ENCODE measurements around the gene ENO4.

ENO4 gene

DNA sequence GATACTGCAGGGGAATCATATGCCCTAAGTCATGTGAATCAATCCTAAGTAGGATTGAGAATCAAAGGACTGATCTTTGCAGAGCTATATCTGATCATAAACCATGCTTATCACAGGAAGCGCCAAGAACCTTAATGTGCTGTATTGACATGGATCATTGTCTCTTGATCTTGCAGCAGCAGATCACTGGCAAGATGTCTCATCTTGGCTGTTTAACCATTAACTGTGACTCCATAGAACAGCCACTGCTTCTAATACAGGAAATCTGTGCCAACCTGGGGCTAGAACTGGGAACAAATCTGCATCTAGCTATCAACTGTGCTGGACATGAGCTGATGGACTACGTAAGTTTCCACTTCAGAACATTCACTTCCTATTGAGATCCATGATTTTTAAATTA, 21.6 kb downstream of the ENO4 start:
- DNase-seq (ENCODE audit: low read depth), result no peak

DNA sequence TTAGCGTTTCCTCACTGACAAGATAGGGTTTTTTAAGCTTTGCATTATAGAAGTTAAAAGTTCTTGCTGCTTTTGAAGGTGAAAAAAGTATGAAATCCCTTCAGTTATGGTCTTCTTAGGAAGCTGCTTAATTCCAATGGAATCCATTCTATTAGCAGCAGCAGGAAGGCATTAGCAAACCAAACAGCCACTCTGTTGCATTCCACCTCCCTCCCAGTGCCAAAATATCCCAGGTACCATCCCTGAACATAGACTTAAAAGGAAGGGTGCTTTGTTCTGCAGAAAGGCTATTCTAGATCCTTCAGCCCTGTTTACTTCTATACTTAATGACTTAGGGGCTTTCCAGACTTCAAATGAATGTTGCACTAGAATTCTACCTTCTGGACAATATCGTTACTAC, 23.8 kb downstream of the ENO4 start:
- DNase-seq (ENCODE audit: low read depth), result no peak

DNA sequence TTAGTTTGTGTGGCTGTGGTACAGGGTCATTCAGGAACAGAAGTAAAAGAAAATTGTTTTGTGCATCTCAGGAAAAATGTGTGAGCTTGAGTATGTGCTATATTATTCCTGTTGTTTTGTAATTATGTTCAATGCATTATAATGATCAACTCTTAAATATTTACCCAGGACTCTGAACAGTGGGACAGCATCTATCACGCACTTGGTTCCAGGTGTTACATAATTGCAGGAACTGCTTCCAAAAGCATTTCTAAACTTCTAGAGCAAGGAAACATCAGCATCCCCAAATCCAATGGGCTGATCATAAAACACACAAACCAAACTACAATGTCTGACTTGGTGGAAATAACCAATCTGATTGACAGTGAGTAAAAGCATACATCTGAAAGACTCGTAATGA, 26.6 kb downstream of the ENO4 start:
- no peak for DNase-seq (ENCODE audit: low read depth)

DNA sequence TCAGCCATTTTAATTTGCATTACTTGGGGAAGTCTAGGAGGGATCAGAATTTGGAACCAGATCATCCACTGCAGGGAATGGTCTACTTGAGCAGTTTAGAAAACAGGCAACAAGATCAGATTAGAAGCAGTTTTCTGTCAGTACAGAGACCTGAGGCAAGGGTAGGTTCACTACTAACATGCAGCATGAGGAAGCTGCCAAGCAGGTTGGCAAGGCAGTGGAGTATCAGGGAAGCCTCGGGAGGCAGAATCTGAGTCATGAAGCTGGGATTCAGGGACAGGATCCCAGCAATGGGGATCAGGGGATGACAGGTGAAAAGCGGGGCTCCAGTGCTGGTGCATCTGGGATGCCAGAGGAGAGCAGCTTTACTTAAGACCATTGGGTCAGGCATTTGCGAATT, 28.1 kb downstream of the ENO4 start:
- DNase-seq (ENCODE audit: low read depth), result no peak

DNA sequence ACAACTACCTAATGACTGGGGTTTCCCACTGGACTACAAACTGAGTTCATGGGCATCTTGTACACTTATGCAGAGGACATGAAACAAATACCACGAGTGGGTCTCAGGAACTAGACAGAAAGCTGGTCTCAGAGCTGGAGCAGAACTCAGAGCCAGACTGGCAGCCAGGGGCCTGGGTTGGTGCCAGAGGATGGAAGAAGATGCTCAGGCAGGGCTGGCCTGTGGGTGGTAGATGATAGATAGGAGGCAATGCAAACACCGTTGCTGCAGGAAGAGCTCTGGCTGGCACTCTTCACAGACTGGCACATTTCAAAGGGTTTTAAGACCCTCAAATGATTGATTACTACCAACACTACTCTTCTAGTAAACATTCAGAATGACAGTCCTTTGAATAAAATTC, 28.8 kb downstream of the ENO4 start:
- no peak for DNase-seq (ENCODE audit: low read depth)

DNA sequence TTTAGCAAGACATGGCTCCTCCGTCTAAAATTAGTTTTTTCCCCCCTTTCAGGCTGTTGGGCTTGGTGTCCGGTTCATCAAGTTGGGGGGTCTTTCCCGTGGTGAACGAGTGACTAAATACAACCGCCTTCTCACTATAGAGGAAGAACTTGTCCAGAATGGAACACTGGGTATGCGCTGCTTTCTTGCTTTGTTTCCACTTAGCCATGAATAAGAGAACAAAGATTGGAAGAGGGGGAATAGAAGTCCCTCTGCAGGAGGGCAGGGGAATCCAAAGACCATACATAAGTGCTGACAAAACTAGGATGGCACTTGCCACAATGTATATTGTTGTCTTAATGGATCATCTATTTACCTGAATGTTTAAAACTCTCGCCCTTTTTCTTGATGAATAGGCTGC, 30.5 kb downstream of the ENO4 start:
- DNase-seq (ENCODE audit: low read depth), result no peak

DNA sequence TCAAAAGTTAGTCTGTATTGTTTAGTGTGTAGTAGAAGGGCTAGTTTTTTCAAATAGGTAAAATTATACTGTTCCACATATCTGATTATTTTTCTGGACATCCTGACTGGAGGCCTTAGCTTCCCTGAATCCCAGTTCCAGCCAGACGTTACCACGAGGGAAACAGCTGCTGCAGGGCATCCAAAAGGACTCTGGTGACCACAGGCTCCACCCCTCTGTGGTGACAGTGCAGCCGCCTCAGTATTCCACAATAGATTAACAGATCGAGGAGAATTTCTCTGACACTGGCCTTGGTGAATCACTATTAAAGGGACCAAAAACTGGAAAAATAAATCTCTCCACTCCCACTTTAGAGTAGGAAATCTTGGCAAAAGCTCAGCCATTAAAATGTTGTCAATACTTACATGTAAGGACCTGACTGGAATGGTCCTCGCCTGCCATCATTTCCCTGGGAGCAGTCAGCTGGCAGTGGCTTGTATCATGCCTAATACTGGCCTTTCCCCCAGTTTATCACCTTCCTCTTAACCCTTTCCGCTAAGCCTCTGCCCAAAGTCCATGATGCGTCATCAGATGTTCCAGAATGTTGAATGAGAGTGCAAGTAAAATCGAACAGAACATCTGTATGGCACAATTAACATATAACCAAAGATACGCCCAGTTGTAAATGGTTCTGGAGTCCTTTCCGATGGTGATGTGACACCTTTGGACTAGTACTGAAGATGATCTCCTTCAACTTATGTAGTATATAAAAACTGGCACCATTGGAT, 31.6 kb downstream of the ENO4 start:
- no peak for DNase-seq (ENCODE audit: low read depth)

DNA sequence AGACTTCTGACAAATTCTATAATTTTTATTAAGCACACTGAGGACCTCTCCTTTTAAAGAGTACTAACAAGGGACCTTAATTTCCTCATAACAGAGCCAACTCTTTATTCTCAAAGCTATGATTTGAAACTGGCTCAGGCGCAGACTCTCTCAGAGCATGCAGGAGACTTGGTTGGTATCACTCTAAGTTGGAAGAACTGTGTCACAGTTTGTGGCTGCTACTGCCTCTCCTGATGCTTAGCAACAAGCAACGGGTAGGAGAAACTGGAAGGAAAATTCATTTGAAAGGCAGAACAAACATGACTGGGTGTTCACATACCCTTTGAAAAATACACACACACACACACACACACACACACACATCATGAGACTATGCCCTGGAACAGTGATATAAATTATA, 33.3 kb downstream of the ENO4 start:
- no peak for DNase-seq (ENCODE audit: low read depth)

DNA sequence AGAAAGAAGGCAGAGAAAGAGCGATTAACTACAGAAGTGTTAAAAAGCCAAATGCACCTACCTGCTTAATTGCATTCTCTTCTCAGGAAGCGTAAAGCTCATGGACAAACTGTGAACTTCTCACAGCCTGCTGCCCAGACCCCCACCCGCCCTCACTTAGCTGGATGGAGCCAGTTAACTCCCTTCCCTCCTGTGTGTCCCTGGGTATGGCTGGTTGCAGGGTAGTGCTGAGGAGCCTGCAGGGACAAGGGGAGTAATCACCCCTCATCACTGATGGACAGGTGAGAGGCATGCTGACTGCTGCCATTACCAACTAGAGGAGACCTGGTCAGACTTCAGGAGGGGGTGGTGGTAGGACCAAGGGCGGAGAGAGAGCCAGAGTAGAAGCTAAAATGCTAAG, 37.5 kb downstream of the ENO4 start:
- DNase-seq (ENCODE audit: low read depth), result no peak

DNA sequence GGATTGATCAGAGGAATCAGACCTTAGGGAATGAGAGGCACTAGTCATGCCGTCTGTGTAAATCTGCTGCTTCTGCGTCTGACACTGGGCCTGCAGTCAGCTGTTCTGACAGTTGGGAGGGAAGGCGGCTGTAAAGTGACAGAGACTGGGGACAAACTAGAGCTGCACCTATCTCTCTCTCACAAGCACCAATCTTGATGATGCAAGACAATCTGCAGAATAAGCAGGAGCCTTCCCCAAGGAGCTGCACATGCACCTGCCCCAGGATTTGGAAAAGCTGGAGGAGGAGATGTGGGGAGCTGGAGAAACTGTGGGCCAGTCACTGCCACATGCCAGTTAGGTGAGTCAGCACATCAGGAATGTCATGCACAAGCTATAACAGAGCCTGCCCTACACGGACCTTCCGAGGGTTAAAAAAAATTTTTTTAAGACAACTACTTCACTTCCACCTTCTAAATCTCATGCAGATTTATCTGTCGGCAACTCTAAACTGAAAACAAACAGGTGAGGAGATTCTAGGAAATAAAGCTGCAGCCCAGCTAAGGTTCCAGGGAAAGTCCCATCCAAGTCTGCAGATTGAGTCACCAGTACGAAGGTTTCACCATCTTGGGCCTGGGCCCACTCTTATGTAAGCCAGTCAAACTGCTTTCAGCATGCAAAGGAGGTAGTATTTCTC, 39.2 kb downstream of the ENO4 start:
- DNase-seq (ENCODE audit: low read depth), result peak; percentile 80

DNA sequence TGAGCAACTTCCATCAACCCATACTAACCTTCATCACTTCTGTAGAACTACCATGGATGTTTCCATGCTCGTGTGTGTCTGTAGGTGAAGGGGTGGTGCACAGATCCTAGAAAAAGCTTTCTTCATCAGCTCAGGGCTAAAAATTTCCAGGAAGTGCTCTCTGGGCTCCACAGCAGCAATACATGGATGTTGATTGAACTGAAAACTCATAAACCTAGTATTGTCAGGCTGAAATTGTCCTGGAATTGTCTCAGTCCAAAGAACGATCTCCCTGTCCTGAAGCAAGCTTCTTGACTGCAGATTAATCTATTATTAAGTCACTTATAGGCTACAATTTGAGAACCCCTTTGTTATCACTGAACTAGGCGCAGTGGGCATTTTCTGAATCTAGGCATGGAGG, 39.8 kb downstream of the ENO4 start:
- DNase-seq (ENCODE audit: low read depth), result no peak

DNA sequence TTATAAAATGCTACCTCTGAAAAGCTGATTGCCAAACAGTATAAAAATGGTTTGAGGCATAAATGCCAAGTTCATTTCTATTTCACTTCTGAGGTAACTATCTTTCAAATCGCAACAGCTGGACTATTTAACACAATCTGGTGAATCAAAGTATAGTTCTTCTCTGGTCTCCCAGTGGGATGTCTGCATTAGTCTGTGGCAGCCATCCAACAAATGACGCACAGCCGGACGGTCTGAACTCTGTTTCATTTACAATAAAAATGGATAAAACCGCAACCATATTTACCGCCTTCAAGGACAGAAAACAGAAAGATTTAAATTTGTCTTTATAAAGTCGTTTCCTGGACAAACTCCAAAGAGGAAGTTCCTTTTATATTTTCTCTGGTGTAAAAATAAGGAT, 41.9 kb downstream of the ENO4 start:
- DNase-seq (ENCODE audit: low read depth), result peak; percentile 69

DNA sequence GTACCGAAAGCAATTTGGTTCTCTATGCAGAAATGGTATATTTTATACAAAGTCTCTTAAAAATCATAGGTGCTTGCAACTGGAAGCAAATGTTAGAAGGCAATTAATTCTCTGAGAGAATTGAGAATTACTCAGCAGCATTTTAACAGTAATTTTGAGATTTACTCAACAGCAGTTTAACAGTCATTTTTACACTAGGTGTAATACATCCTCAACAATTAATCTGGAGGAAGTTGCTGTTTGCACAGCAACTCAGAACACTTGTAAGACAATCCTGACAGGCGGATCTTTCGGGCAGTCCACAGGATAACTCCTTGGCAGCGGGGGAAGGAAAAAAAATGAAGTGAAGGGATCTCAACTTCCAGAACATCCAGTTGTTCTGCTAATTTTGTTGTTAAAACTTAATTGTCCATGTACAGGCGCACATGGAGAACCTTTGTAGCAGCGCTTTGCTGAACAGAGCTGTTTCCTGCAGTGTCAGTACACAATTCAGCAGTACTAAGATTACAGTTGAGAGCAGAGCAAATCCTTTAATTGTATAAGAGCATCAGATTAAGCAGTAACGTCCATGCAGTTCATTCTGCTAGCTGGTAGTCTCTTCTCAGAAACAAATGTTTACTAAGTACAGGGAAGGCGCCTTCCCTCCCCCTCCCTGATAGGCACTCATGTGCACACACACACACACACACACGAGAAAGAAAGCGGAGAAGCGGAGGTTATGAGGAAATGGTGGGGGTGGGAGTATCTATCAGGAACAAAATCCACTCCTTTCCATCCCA, 43.8 kb downstream of the ENO4 start:
- DNase-seq (ENCODE audit: low read depth), result no peak

DNA sequence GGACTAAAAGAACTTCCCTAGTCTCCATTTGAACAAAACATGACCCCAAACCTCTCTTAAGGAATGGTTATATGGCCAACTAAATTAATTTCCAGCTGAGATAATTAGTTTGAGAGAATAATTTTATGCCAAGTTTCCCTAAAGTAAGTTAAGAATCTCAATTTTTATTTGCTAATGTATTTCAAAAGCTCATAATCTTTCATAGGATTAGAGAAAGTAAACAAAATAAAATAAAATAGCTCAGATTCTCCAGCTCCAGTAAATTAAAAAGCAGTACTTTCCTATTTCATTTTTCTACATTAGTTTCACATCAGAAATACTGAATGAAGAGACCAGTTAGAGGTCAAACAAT, 44.4 kb downstream of the ENO4 start:
- no peak for DNase-seq (ENCODE audit: low read depth)

DNA sequence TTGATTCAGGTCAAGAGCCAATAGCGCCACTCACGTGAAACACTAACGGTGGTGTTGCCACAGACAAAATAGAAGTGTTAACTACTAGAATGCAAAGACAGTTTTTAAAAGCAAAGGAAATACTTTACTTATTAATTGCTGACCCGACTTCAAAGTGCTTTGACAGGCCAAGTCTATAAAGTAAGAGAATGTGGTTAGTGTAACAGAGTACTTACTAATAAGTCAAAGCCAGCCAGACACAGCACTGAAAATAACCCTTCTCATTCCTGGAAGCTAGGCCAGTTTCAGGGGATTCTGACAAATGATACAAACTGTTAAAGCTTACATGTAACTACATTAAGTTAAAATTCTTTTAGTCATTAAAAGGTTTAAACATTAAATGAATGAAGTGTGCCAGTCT, 50.3 kb downstream of the ENO4 start:
- no peak for DNase-seq (ENCODE audit: low read depth)

DNA sequence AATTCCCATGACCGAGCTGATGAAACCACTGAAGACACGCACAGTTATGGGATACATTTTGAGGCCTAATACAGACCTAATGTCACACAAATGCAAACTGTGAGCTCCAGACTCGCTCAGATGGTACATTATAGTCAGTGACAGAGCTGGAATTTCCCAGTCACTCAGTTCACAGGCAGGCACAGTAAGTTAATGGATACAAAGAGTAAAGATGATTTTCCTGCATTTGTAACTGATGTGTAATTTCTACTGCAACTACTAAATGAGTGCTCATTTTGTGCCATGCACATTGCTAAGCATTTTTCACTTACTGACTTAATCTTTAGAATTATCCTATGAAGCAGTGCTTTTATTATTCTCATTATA, 56.5 kb downstream of the ENO4 start:
- DNase-seq (ENCODE audit: low read depth), result no peak

DNA sequence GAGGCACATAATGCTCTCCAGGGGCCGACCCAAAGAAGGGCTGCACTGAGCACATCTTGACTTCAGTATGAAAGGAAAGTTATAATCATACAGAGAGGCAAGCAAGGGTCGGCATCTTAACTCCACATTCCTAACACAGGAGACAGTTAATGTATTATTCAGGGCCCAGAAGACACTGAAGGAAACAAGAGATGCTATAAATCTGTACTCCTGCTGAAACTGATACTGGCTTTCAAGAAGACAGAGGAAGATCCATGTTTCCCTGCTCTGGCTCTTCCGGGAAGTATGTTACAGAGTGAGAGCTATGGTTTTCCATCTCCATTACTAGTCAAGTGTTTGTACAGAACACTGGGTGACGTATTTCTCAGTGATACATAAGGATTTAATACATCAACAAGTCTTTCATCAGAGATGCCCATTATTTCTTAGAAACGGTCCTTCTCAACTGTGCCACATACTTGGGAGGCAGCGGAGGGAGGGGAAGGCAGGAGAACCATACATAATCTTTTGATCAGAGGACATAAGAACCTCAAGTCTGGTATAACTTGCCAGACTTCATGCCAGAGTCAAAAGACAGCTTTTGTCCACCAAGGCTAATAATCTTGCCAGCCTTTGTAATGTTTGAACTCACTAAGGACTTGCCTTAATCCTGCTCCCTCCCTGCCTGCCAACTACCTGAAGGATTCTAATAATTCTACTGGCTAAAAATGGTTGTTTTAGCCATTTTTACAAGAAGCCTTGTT, 58.1 kb downstream of the ENO4 start:
- no peak for DNase-seq (ENCODE audit: low read depth)

DNA sequence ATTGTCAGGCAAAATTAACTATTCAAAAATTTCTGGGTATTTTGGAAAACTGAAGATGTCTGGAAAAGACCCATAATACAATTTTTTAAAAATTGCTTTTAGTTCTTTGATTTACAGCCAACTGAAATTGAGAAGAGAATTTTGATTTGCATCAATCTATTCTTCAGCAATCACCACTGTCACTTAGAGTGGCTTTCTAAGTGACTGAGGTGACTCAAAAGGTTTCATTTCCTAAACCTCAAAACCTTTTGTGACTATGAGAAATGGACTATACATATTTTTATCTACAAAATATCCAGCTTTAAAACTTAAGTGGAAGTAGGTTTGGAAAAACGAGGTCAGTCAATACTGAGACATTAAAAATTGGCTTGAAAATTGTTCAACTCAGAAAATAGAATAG, 60.0 kb downstream of the ENO4 start:
- no peak for DNase-seq (ENCODE audit: low read depth)

DNA sequence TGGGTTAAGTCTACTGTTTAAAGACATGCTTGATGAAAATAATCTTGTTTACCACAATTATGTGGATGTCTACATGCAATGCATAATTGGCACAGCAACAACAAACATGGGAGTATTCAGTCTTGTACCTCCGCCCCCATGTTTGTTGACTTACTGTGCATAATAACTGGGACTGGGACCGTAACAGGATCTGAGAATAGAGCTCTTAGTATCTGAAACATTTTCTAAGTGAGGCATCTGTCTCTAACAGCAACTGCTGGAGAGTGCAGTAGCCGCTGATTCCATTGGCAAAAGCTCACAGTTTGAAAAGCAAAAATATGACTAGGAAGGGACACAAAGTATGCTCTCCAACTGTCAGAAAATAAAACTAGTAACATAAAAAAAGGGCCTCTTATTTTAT, 61.6 kb downstream of the ENO4 start:
- DNase-seq (ENCODE audit: low read depth), result no peak

DNA sequence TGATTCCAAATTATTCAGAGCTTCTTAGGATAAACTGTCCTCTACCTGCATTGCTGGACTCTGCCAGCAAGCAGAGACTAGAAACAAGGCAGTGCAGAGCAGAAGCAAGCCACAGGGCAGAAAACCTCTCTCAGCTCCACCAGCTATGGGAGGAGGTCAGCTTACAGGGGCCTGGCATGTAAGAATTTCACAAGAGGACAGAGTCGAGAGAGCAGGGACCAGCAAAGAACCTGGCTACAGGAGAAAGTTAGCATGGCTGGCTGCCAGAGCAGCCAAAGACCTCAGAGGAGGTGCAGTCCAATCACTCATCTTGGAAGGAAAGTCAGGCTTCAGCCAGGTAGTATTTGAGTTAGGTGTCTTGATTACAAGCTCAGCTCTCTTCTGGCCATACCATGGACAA, 62.9 kb downstream of the ENO4 start:
- DNase-seq (ENCODE audit: low read depth), result no peak

DNA sequence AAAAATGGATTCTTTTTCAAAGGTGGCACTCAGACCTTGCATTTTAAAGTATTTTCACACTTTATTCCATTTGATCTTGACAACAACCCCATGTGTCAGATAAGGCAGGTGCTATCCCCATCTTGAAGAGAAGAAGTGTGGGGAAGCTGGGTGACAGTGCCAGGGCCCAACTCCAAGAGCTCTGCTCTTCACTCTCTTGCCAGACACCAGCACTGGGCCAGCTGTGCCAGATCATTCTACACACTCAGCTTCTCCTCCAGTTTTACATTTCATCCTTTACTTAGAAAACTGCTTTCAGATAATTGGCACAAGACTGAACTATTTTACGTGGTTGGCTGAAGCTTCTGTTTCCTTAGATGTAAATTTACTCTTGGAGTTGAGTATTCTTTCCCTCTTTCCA, 64.4 kb downstream of the ENO4 start:
- DNase-seq (ENCODE audit: low read depth), result no peak

DNA sequence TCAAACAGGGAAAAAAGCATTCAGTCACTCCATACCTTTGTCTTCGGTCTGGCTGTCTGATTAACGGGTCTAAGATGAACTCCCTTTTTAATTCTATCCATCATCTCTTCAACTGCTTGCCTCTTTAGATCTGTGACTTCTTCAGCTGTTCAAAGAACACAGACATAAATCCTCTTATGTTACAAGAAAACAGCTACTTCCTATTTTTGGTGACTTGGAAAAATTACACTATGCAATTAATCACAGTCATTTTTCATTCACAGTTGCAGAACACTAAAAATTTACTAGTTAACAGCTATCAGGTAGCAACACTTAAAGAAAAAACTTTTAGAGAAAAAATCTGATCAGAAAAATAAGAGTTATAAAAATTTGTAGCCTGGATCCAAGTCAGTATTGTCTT, 66.0 kb downstream of the ENO4 start:
- DNase-seq (ENCODE audit: low read depth), result no peak

DNA sequence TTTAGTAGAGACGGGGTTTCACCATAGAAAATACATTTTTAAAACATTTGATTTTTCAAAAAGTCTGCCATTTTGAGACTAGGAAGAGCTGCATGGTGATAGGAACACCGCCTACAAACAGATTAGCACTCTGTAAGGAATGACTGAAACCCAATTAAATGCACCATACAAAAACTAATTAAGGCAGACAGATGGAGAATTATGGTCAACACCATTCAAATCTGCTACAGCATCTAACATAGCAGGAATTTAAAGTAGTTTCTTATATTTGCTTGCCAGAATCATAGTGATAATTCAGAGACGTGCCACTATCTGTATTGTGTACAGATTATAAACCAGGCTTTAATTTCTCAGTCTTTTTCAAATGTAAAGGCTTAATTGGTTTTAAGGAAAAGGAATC, 68.2 kb downstream of the ENO4 start:
- DNase-seq (ENCODE audit: low read depth), result no peak
